Adrenal gland (tissue), 5 donors: ENCODE results near the gene HOXB8.

Experiments used
- POLR2A ChIP-seq, 2 donors: fragments of 450-650 bp; IDR thresholded peaks; one replicate each; pipeline ENCODE4 v1.6.1; 2017; ENCODE audit warnings: antibody characterized with exemption in 2 of 2, mild to moderate bottlenecking in 2 of 2, moderate library complexity in 1 of 2
- TF ChIP-seq, protein P1 (sequence below), 6 experiments: fragments of 450-650 bp in 4 of 6; fragments of 200-600 bp in 2 of 6; sonication (generic) in 1 of 6; IDR thresholded peaks; 1 replicate in 5 of 6; 2 replicates in 1 of 6; pipeline versions ENCODE4 v1.5.1 to v1.8.0; 2016 to 2021; ENCODE audit warnings: antibody characterized with exemption in 6 of 6, mild to moderate bottlenecking in 2 of 6, moderate library complexity in 1 of 6
- donor health status: DM: no; HTN: no; CAD: no.

GRCh38 chr17:48601207-48601538, 13.9 kb downstream of the HOXB8 start:
- TF ChIP-seq, protein P1, sequence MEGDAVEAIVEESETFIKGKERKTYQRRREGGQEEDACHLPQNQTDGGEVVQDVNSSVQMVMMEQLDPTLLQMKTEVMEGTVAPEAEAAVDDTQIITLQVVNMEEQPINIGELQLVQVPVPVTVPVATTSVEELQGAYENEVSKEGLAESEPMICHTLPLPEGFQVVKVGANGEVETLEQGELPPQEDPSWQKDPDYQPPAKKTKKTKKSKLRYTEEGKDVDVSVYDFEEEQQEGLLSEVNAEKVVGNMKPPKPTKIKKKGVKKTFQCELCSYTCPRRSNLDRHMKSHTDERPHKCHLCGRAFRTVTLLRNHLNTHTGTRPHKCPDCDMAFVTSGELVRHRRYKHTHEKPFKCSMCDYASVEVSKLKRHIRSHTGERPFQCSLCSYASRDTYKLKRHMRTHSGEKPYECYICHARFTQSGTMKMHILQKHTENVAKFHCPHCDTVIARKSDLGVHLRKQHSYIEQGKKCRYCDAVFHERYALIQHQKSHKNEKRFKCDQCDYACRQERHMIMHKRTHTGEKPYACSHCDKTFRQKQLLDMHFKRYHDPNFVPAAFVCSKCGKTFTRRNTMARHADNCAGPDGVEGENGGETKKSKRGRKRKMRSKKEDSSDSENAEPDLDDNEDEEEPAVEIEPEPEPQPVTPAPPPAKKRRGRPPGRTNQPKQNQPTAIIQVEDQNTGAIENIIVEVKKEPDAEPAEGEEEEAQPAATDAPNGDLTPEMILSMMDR (IDR thresholded peaks at IDR 0.05): no peak
- no peak for TF ChIP-seq POLR2A (IDR thresholded peaks at IDR 0.05)
